HFF-Myc (cell line): ENCODE data around the gene SUGP1.

Experiments
- DNase-seq: peaks from one replicate; pipeline ENCODE4 v3.0.0-alpha.2; 2011; ENCODE audit warnings: low read depth; ENCODE audit errors: extremely low read depth
- H3K4me3 ChIP-seq: replicated peaks from 2 replicates; pipeline ENCODE4 v1.5.1; 2011; ENCODE audit warnings: low read depth, mild to moderate bottlenecking, control low read depth, low read length
- CTCF ChIP-seq: IDR thresholded peaks from 2 replicates; pipeline ENCODE4 v1.5.1; 2012; ENCODE audit warnings: mild to moderate bottlenecking, low read depth, low read length, control low read depth; ENCODE audit errors: missing control alignments

The SUGP1 gene

GRCh38 chr19:19349365-19349764 is 29.1 kb upstream of the SUGP1 start:
- H3K4me3 ChIP-seq = no peak overlapping the region
- no peak for TF ChIP-seq CTCF
- no peak for DNase-seq

GRCh38 chr19:19348266-19348665 is 28.0 kb upstream of the SUGP1 start:
- no peak for DNase-seq
- no peak for TF ChIP-seq CTCF
- H3K4me3 ChIP-seq = no peak overlapping the region

- no peak for TF ChIP-seq CTCF
- no peak overlapping the region for H3K4me3 ChIP-seq
- no peak for DNase-seq
Measured at GRCh38 chr19:19347401-19348110, 27.2 kb upstream of the SUGP1 start.

- no peak overlapping the region for H3K4me3 ChIP-seq
- no peak for TF ChIP-seq CTCF
- no peak for DNase-seq
Measured at GRCh38 chr19:19345970-19346369, 25.7 kb upstream of the SUGP1 start.

- no peak for DNase-seq
- no peak overlapping the region for H3K4me3 ChIP-seq
- no peak for TF ChIP-seq CTCF
Measured at GRCh38 chr19:19345232-19345631, 24.9 kb upstream of the SUGP1 start.

- H3K4me3 ChIP-seq = no peak overlapping the region
- no peak for DNase-seq
- TF ChIP-seq CTCF = no peak
Measured at GRCh38 chr19:19343762-19344161, 23.5 kb upstream of the SUGP1 start.

- DNase-seq = no peak
- no peak overlapping the region for H3K4me3 ChIP-seq
- no peak for TF ChIP-seq CTCF
Measured at GRCh38 chr19:19343016-19343362, 22.7 kb upstream of the SUGP1 start.
